Activated CD8-positive, alpha-beta memory T cell treated with anti-CD3 and anti-CD28 coated beads, Interleukin-2, amount 50 U/mL, for 1 hour (primary cell): ENCODE measurements around the gene SEMG2.

Source experiments
- DNase-seq: peaks from one replicate; pipeline ENCODE4 v3.0.0-alpha.2; 2020; ENCODE audit errors: extremely low read depth

Gene SEMG2

DNA sequence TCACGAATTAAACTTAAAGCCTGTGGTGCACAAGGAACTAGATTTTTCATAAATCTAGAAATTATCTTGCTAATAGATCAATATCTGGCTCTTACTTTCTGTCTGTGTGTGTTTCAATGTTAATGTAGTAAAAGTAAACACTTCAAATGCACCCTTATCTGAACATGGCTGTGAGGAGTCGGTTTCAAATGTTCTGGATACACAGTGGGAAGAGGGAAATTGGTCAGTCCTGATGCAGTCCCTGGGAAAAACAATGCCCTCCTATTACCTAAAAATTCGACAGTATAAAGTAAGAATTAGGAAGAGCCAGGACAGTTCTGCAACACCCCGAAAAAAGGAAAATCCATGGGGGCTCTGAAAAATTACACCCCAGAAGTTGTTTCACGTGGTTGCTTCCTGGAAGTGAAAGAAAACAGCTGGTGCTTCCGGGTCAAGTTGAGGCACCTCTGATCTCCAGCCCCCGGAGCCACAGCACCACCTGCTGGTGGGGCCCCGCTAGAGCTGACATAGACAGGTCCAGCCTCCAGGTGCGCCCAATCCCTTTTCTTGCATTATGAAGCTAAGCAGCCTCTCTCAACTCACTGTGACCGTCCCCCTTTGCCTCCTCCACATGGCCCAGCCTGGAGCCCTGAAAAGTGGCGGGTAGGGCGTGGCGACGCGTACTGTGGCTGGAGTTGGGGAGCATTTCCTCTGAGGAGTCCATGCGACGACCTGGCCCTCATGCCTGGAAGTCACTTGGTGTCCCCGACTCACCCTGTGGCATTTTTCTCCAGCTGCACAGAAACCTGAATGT, 8.3 kb downstream of the SEMG2 start:
- DNase-seq = no peak

DNA sequence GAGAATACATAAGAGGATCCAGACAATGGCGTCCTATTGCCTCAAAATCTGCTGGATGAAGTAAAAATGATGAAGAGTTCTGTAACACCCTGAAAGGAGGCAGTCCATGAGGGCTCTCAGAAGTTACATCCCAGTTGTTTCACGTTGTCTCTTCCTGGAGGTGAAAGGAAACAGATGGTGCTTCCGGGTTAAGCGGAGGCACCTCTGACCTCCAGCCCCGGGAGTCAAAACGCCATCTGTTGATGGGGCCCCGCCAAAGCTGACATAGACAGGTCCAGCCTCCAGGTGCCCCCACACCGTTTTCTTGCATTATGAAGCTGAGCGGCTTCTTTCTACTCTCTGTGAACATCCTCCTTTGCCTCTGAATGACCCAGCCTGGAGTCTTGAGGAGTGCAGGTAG, 9.5 kb downstream of the SEMG2 start:
- no peak for DNase-seq

DNA sequence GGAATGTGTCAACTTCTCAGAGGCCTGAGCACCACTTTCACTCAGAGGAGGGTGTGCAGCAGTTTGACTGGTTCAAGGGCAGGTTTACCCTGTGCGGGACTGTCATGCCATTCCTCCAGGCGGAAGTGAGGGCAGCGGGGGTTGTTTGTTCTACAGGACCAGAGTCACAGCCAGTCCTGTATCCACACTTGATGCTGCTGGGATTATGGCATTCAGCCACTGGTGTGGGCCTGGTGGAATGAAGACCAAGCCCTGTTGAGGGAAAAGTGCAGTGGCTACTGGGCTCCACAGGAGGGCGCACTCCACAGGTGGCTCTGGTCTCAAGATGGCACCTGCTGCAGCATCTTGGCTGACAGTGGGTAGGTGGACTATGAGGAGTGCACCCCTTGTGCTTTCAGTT, 14.8 kb downstream of the SEMG2 start:
- DNase-seq = no peak

DNA sequence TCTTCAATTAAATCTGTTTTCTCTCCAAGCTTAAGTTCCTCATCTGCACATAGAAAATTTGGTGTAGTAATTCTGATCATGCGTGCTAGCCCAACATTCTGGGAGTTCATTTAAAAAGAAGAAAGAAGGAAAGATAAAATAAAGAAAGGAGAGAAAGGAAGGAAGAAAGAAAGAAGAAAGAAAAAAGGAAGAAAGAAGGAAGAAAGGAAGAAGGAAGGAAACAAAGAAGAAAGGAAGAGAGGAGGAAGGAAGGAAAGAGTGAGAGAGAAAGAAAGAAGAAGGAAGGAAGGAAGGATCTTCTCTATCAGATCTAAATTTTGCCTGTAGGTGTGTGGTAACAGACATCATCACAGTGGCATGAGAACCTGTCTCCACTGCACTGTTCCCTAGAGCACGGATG, 17.0 kb downstream of the SEMG2 start:
- DNase-seq = no peak

DNA sequence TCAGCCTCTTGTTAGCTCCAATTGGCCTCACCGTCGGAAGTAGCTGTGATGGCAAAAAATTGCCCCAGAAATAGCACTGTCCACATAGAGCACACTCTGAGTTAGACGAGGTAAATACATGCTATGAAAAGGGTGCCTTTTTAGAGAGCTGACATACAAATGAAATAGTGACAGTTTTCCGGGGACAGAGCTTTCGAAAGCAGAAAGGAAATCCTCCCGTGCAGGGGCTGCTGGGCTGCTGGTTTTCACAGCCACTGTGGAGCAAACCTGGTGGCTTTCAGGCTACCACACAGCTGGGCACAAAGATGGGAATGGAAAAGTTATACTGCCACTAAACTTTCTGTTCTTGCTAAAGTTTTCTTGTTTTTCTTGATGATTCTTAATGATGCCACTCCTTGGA, 24.9 kb downstream of the SEMG2 start:
- DNase-seq = no peak

DNA sequence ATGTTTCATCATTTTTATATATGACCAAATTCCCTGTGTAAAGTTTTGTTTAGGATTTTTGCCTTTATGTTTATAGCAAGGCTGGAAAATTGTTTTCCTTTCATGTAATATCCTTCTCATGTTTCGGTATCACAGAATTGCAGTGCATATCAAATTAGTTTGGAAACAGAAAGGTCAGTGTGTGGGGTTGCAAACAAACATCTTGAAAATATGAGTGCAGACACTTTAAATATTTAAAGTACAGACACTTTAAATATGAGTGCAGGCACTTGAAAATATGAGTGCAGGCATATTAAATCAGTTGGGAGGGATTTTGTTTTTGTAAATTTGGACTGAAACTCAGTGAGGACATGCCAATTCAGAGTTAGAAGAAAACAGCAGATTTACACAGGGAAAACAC, 26.7 kb downstream of the SEMG2 start:
- DNase-seq = no peak

DNA sequence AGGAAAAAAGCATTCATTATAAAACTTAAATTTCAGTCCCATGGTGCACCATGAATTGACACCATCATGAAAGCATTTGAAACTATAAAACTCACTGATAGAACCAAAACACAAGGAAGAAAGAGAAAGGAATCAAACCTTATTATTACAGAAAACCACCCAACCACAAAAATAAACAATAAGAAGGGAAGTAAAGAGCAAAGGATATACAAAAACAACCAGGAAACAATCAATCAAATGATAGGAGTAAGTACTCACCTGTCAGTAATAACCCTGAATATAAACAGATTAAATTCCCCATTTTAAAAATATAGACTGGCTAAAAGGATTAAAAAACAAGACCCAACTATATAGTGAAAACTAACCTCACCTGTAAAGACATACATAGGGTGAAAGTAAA, 27.4 kb downstream of the SEMG2 start:
- DNase-seq = no peak

DNA sequence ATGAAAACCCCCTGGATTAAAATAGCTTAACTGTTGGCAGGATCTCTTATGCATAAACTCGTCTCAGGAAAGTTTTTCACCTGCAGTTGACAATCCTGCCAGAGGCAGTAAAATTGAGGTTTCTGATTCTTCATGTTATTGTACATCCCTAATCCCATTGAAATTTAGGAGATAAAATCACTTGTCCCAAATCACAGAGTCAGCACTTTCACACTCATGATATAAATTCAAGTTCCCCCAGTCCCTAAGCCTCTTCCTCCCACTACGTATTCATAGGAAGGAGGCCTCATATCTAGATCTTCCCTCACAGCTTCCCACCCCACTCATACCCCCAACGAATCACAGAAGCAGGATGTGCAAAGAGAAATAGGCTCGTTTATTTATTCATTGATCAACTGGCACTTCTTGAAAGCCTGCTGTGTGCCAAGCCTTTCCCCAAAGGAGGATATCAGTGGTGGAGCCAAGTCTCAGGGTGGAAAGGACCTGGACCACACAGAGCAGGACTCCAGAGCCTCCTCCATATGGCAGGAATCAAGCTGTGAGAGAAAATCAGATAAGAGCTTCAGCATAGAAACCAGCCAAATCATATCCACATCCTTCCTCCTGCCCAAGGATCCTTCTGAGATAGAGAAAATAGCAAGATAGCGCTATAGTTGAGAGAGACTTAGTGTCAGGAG, 30.8 kb downstream of the SEMG2 start:
- DNase-seq = no peak

DNA sequence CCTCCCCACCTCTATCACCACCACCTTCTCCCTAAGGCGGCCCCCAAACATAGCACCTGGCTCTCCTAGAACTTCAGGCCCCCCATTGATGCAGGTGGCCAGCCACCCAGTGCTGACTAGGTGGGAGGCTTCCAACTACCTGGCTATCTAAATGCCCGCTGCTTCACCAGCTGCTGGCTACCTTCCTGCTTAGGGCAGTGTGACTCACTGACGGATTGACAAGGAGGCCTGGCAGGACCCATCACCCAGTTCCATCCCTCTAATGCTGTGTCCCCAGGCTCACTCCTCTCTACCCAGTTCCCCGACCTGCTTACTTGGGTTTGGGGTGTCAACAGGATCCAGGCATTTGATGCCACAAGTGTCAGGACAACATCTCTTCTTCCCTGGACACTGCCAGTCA, 32.1 kb downstream of the SEMG2 start:
- DNase-seq = no peak

DNA sequence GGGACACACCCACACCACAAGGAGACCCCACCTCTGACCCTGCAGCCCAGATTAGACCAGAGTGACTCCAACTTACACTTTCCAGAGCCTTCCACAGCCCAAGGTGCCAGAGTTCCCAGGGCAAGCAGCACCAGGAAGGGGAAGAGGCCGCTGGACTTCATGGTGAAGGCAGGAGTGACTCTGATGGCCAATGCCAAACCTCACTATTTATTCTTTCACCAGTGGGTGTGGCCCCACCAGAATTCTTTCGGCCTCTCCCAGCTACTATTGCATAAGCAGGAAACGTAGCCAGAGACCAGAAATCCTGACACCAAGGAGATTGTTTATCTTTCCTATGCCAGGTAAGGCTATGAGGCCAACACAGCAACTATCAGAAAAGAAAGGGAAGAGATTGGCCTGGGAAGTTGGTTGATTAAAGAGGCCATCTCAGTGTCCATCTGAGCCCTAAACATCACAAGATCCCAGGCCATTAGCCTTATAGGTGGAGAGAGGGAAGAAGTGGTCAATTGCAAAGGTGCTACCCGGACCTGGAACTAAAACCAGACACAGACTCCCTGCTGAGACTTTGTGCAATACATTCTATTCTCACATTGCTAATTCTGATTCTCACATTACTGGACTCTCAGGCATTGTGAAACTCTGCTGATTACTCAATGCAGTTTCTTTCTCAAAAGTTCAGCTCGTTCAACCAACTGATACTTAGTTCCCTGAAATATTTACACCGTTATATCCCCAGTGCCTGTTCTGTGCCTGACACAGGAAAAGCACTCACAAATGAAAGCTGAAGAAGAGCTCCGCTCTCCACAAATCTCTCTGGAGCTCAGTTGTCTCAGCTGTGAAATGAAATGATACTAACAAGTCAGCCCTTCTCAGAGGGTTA, 33.5 kb downstream of the SEMG2 start, which contains the start of gene SLPI:
TSS of gene SLPI (minus strand) at position 182 of the 880 bp plus-strand sequence. CDS start at position 161, 21 bp downstream.
- DNase-seq = no peak

DNA sequence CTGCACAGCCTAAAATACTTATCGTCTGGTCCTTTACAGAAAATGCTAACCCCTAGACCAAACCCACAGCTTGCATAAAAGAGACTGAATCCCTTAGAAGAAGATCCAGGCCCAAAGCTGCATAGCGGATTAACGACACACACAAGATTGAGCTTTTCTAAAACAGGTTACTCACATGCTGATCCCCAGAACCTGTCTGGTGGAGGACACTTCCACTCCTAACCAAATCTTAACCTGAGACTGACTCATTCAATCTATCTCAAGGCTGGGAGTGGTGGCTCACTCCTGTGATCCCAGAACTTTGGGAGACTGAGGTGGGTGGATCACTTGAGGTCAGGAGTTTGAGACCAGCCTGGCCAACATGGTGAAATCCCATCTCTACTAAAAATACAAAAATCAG, 36.0 kb downstream of the SEMG2 start:
- DNase-seq = no peak

DNA sequence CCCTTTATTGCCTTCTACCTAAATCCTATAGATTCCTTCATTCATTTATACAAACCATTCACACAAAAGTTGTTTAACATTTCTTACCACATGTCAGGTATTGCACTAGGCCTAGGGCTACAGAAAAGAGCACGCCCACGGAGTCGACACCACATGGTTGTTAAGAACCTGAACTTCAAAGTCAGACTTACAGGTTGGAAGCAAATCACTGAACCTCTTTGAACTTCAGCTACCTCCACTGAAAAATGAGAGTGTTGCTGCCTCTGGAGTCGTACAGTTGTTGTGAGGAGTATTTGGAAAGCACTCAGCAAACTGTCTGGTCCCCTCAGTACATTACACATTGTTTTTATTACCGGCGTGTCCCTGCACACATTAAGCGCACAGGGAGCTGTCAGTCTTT, 36.5 kb downstream of the SEMG2 start:
- no peak for DNase-seq

DNA sequence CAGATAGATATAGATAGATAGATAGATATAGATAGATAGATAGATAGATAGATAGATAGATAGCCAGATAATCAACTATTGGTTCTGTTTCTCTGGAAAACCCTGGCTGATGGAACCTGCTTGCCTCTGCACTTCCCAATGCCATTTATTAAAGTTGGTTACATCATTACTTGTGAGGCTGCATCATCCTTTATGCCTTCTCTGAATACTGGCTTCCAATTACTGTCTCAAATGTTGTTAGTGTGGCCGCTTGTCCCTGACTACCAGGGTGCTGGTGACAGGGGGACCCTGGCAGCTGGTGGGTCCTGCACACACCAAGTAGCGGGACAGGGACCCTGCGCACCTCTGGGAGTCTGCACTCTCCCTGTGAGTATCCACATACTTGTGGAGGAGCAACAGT, 37.1 kb downstream of the SEMG2 start:
- DNase-seq = no peak

DNA sequence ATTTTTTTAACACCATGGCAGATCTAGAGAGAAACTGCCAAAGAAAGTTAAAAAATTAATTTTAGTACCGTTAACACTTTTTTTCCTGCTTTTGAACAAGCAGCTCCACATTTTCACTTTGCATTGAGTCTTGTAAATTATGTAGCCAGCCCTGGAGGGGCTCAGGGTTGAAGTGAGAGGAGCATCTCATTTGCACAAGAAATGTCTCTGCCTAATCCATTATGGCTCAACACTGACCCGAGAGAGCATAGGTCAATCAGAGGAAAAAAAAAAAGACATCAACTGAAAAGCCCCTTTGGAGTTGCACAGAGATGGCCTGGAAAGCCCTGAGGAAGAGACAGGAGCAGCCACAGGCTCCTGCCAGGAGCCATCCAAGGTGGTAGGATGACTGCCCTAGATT, 37.5 kb downstream of the SEMG2 start:
- DNase-seq = no peak

DNA sequence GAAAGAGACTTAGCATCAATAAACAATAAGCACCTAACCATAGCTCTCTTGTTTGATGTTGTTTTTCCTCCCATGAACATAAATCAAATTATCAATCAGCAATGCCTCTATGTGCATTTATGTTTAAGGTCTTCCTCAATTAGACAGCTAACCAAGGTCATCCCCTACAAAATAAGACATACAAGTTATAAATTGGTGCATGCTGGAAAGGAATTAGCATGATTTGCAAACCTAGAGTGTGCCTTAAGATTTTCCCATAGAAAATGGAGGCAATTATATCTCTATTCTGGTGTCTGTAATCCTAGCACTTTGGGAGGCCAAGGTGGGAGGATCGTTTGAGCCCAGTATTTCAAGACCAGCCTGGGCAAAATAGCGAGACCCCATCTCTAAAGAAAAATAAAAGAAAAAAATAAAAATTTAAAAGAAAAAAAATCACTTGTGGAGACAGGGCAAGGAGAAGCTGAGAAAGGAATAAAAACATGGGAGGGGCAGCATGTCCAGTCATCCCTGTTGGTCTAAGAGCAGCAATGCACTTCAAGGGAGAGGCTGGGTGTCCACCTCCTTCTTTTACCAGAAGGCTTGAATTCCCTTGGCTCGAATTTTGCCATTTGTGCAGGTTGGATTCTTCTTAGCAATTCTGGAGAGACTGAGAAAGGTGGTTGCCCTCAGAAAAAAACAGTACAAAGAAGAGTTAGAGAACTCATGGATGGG, 42.5 kb downstream of the SEMG2 start:
- no peak for DNase-seq

DNA sequence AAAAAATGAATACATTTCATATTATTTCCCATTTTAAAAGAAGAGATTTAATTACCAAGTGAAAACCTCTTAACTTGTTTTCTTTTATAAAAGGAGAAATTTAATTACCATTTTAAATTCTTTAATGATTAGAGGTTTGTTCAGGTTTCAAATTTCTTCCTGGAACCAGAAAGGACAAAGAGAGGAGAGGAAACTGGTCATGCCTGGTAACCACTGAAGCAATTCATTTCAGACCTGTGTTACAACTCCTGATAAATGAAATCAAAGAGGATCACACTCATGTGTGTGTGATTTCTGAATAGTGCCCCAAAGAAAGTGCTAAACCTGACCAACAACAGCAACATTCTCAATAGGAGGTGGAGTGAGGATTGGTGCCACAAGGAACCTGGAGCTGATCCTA, 45.8 kb downstream of the SEMG2 start:
- no peak for DNase-seq

DNA sequence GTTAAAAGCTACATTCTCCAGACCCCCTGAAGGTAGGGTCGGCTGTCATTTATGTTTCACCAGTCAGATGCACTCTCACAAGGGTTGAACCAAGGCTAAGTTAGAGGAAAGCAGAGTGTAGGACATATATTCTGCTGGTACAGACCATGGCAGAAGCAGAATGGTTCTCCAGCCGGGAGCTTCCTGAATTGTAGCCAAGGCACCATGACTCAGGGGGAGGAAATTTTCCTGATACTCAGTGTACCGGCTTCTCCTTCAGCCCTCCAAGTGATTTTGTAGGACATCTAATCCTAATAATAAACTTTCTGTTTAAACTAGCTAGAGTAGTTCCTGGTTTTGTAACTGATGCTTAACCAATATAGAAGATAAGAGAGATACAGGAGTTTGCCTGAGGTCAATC, 47.4 kb downstream of the SEMG2 start:
- DNase-seq = no peak

DNA sequence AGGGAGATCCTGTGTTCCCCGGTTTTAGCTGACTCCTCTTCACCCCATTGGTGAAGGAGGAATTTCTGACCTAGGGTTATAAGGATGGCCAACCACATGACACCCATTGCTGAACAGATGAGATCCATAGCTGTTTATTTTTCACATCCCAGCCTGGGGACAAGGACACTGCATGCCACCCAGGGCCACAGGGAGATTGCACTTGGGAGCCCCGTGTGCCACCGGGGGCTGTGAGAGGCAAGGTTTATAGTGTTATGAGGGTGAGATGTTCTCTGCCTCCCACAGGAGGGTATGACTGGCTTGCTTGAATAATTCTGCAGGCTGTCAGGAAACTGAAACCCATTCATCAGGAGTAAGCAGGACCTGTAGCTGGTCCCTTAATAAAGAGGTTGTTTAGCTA, 47.9 kb downstream of the SEMG2 start:
- no peak for DNase-seq

DNA sequence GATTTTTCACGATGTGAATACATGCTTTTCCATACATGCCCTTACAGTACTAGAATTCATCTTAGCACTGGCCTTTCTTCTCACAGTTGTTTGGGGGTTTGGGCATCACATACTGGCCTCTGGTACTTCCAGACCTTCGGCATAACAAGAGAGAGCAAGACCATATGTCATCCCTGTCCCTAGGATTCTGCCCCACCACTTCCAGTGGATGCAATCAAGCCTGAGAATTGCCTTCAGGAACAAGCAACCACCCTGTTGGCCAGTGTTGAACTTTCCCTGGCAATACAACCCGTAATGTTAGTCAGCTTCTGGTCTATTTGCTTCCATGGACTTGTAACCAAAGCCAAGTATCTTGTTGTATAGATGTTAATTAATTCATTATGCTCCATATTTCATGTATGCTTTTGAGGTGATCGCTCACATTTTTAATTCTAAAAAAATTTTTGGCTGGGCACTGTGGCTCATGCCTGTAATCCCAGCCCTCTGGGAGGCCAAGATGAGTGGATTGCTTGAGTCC, 48.6 kb downstream of the SEMG2 start:
- no peak for DNase-seq
